DOHH2 (cell line): ENCODE results near the gene MAST2.
A peak's percentile ranks its signal among the peaks of the same experiment; 100 is the strongest.

Source experiments
- H3F3A ChIP-seq: fragments of 200-600 bp; sonication (generic), shearing (Covaris generic); 2 replicates; pipeline ENCODE4 v1.6.0; 2016; ENCODE audit warnings: antibody characterized with exemption, mild to moderate bottlenecking; ENCODE audit not compliant: control insufficient read depth, insufficient read depth
- H3K27ac ChIP-seq: fragments of 200-600 bp; sonication (generic); 2 replicates; pipeline ENCODE4 v1.5.1; 2014; ENCODE audit warnings: low read depth, mild to moderate bottlenecking, low read length, moderate library complexity
- H3K27me3 ChIP-seq: fragments of 200-600 bp; sonication (generic); 2 replicates; pipeline ENCODE4 v1.6.1; 2014; ENCODE audit warnings: mild to moderate bottlenecking, low read length, mixed read lengths; ENCODE audit not compliant: control insufficient read depth
- H3K36me3 ChIP-seq: fragments of 200-600 bp; sonication (generic); 2 replicates; pipeline ENCODE4 v1.6.1; 2014; ENCODE audit warnings: mild to moderate bottlenecking, low read length, moderate library complexity, mixed read lengths; ENCODE audit not compliant: control insufficient read depth
- H3K4me1 ChIP-seq: fragments of 200-600 bp; sonication (generic); 2 replicates; pipeline ENCODE4 v1.6.1; 2014; ENCODE audit warnings: mild to moderate bottlenecking, low read length, mixed read lengths; ENCODE audit not compliant: control insufficient read depth
- H3K4me2 ChIP-seq: fragments of 200-600 bp; sonication (generic); 2 replicates; pipeline ENCODE4 v1.6.0; 2014; ENCODE audit warnings: mild to moderate bottlenecking, low read length, moderate library complexity
- H3K4me3 ChIP-seq: fragments of 200-600 bp; sonication (generic); 2 replicates; pipeline ENCODE4 v1.5.1; 2014; ENCODE audit warnings: mild to moderate bottlenecking, low read length, mixed read lengths
- H3K79me2 ChIP-seq: fragments of 200-600 bp; sonication (generic); 2 replicates; pipeline ENCODE4 v1.6.1; 2014; ENCODE audit warnings: mild to moderate bottlenecking, low read length, mixed read lengths; ENCODE audit not compliant: control insufficient read depth
- H3K9me2 ChIP-seq: fragments of 200-600 bp; sonication (generic); replicated peaks from 2 replicates; pipeline ENCODE4 v1.6.1; 2014; ENCODE audit warnings: mild to moderate bottlenecking, low read length, mixed read lengths; ENCODE audit not compliant: control insufficient read depth
- H3K9me3 ChIP-seq: fragments of 200-600 bp; sonication (generic); 2 replicates; pipeline ENCODE4 v1.6.1; 2014; ENCODE audit warnings: antibody characterized with exemption, low read length, mixed read lengths; ENCODE audit not compliant: control insufficient read depth, insufficient read depth
- H4K20me1 ChIP-seq: fragments of 200-600 bp; sonication (generic); 2 replicates; pipeline ENCODE4 v1.6.0; 2014; ENCODE audit warnings: low read depth, mild to moderate bottlenecking, antibody characterized with exemption, low read length, moderate library complexity; ENCODE audit not compliant: control insufficient read depth, insufficient read depth
- EZH2phosphoT487 ChIP-seq: fragments of 200-600 bp; sonication (generic); IDR thresholded peaks from 2 replicates; pipeline ENCODE4 v1.6.1; 2017; ENCODE audit warnings: borderline replicate concordance, mild to moderate bottlenecking, antibody characterized with exemption, low read length, moderate library complexity, mixed read lengths
- TF ChIP-seq, protein P1 (sequence below): fragments of 200-600 bp; sonication (generic); IDR thresholded peaks from one replicate; pipeline ENCODE4 v1.5.1; 2014; ENCODE audit warnings: antibody characterized with exemption, mild to moderate bottlenecking, low read depth, low read length; ENCODE audit not compliant: poor library complexity, severe bottlenecking

MAST2 gene

DNA sequence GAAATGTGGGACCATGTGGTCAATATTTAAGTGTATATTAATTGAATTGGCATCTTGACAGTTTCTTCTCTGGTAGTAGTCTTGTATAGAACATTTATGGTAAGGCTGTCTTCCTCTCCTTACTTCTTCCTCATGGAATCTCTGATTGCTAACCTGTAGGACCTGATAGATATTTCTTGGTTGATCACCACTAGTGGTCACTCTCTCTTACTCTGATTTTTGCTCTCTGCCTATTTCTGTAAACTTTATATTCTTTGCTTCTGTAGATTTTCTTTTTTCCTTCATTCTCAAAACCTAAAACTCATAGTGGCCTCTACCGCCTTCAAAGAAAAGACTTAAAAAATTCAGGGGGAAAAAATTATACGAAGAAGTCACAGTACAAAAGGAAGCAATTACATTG is 21.2 kb downstream of the MAST2 start:
- H3K4me2 ChIP-seq: no peak overlapping the region
- peaks cover 77% of the 10 kb centered on the region for H3K36me3 ChIP-seq
- H3K9me2 ChIP-seq: no peaks in the 10 kb centered on the region
- H3K27me3 ChIP-seq: no peaks in the 10 kb centered on the region
- H3K27ac ChIP-seq: peak overlapping the region; percentile 83; the same call in 1 of the 2 replicates
- H4K20me1 ChIP-seq: no peaks in the 10 kb centered on the region
- no peak overlapping the region for H3K4me3 ChIP-seq
- H3F3A ChIP-seq: peaks cover 23% of the 10 kb centered on the region
- peaks cover 98% of the 10 kb centered on the region for H3K79me2 ChIP-seq
- H3K9me3 ChIP-seq: no peaks in the 10 kb centered on the region
- peaks cover 70% of the 10 kb centered on the region for H3K4me1 ChIP-seq
- no peak for TF ChIP-seq EZH2phosphoT487
- TF ChIP-seq, protein P1, sequence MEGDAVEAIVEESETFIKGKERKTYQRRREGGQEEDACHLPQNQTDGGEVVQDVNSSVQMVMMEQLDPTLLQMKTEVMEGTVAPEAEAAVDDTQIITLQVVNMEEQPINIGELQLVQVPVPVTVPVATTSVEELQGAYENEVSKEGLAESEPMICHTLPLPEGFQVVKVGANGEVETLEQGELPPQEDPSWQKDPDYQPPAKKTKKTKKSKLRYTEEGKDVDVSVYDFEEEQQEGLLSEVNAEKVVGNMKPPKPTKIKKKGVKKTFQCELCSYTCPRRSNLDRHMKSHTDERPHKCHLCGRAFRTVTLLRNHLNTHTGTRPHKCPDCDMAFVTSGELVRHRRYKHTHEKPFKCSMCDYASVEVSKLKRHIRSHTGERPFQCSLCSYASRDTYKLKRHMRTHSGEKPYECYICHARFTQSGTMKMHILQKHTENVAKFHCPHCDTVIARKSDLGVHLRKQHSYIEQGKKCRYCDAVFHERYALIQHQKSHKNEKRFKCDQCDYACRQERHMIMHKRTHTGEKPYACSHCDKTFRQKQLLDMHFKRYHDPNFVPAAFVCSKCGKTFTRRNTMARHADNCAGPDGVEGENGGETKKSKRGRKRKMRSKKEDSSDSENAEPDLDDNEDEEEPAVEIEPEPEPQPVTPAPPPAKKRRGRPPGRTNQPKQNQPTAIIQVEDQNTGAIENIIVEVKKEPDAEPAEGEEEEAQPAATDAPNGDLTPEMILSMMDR: no peak

GRCh38 chr1:45827256-45827655 is 23.8 kb downstream of the MAST2 start:
- no peaks in the 10 kb centered on the region for H3K27me3 ChIP-seq
- H3K79me2 ChIP-seq: peaks cover 96% of the 10 kb centered on the region
- peaks cover 89% of the 10 kb centered on the region for H3K36me3 ChIP-seq
- no peaks in the 10 kb centered on the region for H3K9me3 ChIP-seq
- no peak overlapping the region for H3K27ac ChIP-seq
- TF ChIP-seq EZH2phosphoT487: no peak
- TF ChIP-seq, protein P1: no peak
- H3K4me2 ChIP-seq: no peak overlapping the region
- no peak overlapping the region for H3K4me3 ChIP-seq
- peaks cover 68% of the 10 kb centered on the region for H3K4me1 ChIP-seq
- H3K9me2 ChIP-seq: no peaks in the 10 kb centered on the region
- peaks cover 21% of the 10 kb centered on the region for H3F3A ChIP-seq
- H4K20me1 ChIP-seq: no peaks in the 10 kb centered on the region

GRCh38 chr1:45828841-45829240 is 25.4 kb downstream of the MAST2 start:
- Histone ChIP-seq H3K79me2 (peaks cover 96% of the 10 kb centered on the region), H4K20me1 (no peaks in the 10 kb centered on the region), H3K4me2 (no peak overlapping the region), H3F3A (peaks cover 20% of the 10 kb centered on the region), H3K9me2 (no peaks in the 10 kb centered on the region), H3K36me3 (peaks cover 94% of the 10 kb centered on the region), H3K27ac (0 out of 2 replicates have a peak overlapping the region, but pooled peaks have one; percentile 16), H3K27me3 (no peaks in the 10 kb centered on the region), H3K9me3 (no peaks in the 10 kb centered on the region), H3K4me1 (peaks cover 68% of the 10 kb centered on the region), H3K4me3 (no peak overlapping the region)
- no peak for TF ChIP-seq EZH2phosphoT487
- TF ChIP-seq, protein P1: no peak
